ACC112 (cell line): Measurements from ENCODE around the gene TFAP2C.

Source experiments
- H2AFZ ChIP-seq: fragments of 200-600 bp; sonication (generic); one replicate; pipeline ENCODE4 v1.6.0; 2017; ENCODE audit warnings: antibody characterized with exemption, low read length; ENCODE audit not compliant: unreplicated experiment
- H3K27ac ChIP-seq: fragments of 200-600 bp; sonication (generic); 2 replicates; pipeline ENCODE4 v1.5.1; 2014; ENCODE audit warnings: low read depth, mild to moderate bottlenecking, antibody characterized with exemption, low read length, moderate library complexity
- H3K27me3 ChIP-seq: fragments of 200-600 bp; sonication (generic); 2 replicates; pipeline ENCODE4 v1.6.1; 2014; ENCODE audit warnings: mild to moderate bottlenecking, antibody characterized with exemption, low read length, moderate library complexity, mixed read lengths; ENCODE audit not compliant: insufficient read depth
- H3K36me3 ChIP-seq: fragments of 200-600 bp; sonication (generic); 2 replicates; pipeline ENCODE4 v1.6.1; 2016; ENCODE audit warnings: mild to moderate bottlenecking, antibody characterized with exemption, low read length, moderate library complexity, mixed read lengths; ENCODE audit not compliant: insufficient read depth
- H3K4me1 ChIP-seq: fragments of 200-600 bp; sonication (generic); one replicate; pipeline ENCODE4 v1.6.1; 2016; ENCODE audit warnings: low read length, mixed read lengths; ENCODE audit not compliant: insufficient read depth, unreplicated experiment, control insufficient read depth
- H3K4me3 ChIP-seq: fragments of 200-600 bp; sonication (generic); 2 replicates; pipeline ENCODE4 v1.5.1; 2014; ENCODE audit warnings: mild to moderate bottlenecking, low read depth, low read length
- H3K79me2 ChIP-seq: fragments of 200-600 bp; sonication (generic); one replicate; pipeline ENCODE4 v1.6.0; 2016; ENCODE audit warnings: low read length; ENCODE audit not compliant: control insufficient read depth, unreplicated experiment, insufficient read depth

The TFAP2C gene

GRCh38 chr20:56595746-56596475 lies 33.2 kb upstream of the TFAP2C start:
- Histone ChIP-seq H2AFZ (no peak overlapping the region), H3K4me1 (no peaks in the 10 kb centered on the region), H3K36me3 (no peaks in the 10 kb centered on the region), H3K4me3 (no peak overlapping the region), H3K79me2 (no peaks in the 10 kb centered on the region), H3K27me3 (peaks cover 3% of the 10 kb centered on the region; the same call in 1 of the 2 replicates), H3K27ac (no peak overlapping the region)

GRCh38 chr20:56601166-56601565 lies 27.9 kb upstream of the TFAP2C start:
- Histone ChIP-seq H3K27me3 (peaks cover 15% of the 10 kb centered on the region; the same call in 1 of the 2 replicates), H3K4me3 (no peak overlapping the region), H3K4me1 (no peaks in the 10 kb centered on the region), H3K79me2 (no peaks in the 10 kb centered on the region), H3K36me3 (no peaks in the 10 kb centered on the region), H3K27ac (no peak overlapping the region), H2AFZ (no peak overlapping the region)

- no peak overlapping the region for H3K27ac ChIP-seq
- H3K4me3 ChIP-seq, result no peak overlapping the region
- no peaks in the 10 kb centered on the region for H3K4me1 ChIP-seq
- H2AFZ ChIP-seq, result no peak overlapping the region
- H3K79me2 ChIP-seq, result no peaks in the 10 kb centered on the region
- peaks cover 12% of the 10 kb centered on the region; the same call in 1 of the 2 replicates for H3K27me3 ChIP-seq
- no peaks in the 10 kb centered on the region for H3K36me3 ChIP-seq
Observed at GRCh38 chr20:56604673-56605072, 24.4 kb upstream of the TFAP2C start.

- Histone ChIP-seq H3K27me3 (peaks cover 12% of the 10 kb centered on the region; the same call in 1 of the 2 replicates), H3K79me2 (no peaks in the 10 kb centered on the region), H3K27ac (no peak overlapping the region), H3K4me1 (no peaks in the 10 kb centered on the region), H2AFZ (no peak overlapping the region), H3K4me3 (no peak overlapping the region), H3K36me3 (no peaks in the 10 kb centered on the region)
Observed at GRCh38 chr20:56605261-56605996, 23.7 kb upstream of the TFAP2C start.

- H3K36me3 ChIP-seq, result no peaks in the 10 kb centered on the region
- peaks cover 8% of the 10 kb centered on the region; the same call in 1 of the 2 replicates for H3K27me3 ChIP-seq
- H3K79me2 ChIP-seq, result no peaks in the 10 kb centered on the region
- no peak overlapping the region for H3K4me3 ChIP-seq
- H3K4me1 ChIP-seq, result no peaks in the 10 kb centered on the region
- H3K27ac ChIP-seq, result no peak overlapping the region
- H2AFZ ChIP-seq, result no peak overlapping the region
Observed at GRCh38 chr20:56606174-56606945, 22.7 kb upstream of the TFAP2C start.

DNA sequence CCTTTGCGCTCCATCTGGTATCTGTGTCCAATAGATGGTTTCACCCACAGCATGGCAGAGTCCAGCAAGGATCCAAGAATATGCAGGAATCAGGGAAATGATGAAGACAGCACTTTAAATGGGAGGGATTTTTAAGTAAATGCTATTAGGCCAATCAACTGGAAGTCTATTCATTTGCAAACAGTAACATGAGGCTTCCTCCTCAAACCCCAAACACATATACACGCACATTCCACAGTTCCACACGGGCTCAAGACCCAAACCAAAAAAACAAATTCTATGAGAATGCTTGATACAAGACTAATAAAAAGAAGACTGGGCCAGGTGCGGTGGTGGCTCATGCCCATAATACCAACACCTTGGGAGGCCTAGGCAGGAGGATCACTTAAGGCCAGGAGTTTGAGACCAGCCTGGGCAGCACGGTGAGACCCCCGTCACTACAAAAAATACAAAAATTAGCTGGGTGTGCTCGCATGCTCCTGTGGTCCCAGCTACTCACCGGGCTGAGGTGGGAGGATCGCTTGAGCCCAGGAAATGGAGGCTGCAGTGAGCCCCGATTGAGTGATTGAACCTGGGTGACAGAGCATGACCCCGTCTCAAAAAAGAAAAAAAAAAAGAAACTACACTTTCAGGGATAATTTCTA lies 21.9 kb upstream of the TFAP2C start:
- Histone ChIP-seq H3K27ac (no peak overlapping the region), H3K27me3 (0 out of 2 replicates have a peak, but pooled peaks cover 3% of the 10 kb centered on the region), H3K4me1 (no peaks in the 10 kb centered on the region), H3K4me3 (no peak overlapping the region), H3K79me2 (no peaks in the 10 kb centered on the region), H2AFZ (no peak overlapping the region), H3K36me3 (no peaks in the 10 kb centered on the region)

- Histone ChIP-seq H3K4me3 (no peak overlapping the region), H3K4me1 (no peaks in the 10 kb centered on the region), H3K27ac (no peak overlapping the region), H3K36me3 (no peaks in the 10 kb centered on the region), H2AFZ (no peak overlapping the region), H3K27me3 (no peaks in the 10 kb centered on the region), H3K79me2 (no peaks in the 10 kb centered on the region)
Observed at GRCh38 chr20:56608376-56608775, 20.7 kb upstream of the TFAP2C start.

DNA sequence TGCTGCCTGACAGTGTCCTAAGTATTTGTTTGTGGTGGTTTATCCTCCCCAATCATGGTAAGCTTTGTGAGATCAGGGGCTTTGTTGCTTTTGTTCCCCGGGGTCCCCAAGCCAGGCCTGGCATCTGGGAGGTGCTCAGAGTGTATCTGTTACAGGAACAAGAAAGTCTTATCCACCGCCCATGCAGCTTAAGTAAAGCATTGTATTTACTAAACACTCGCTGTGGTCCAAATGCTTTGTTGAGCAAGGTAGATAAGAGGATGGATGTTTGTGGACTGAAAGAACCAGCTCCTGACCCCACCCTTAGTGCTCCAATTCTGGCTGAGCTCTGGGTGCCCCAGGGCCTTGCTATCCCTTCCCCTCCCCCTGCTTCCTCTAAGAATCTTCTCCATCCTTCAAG lies 19.8 kb upstream of the TFAP2C start:
- no peaks in the 10 kb centered on the region for H3K27me3 ChIP-seq
- no peak overlapping the region for H3K4me3 ChIP-seq
- H3K79me2 ChIP-seq, result no peaks in the 10 kb centered on the region
- H2AFZ ChIP-seq, result no peak overlapping the region
- H3K27ac ChIP-seq, result no peak overlapping the region
- no peaks in the 10 kb centered on the region for H3K4me1 ChIP-seq
- no peaks in the 10 kb centered on the region for H3K36me3 ChIP-seq

DNA sequence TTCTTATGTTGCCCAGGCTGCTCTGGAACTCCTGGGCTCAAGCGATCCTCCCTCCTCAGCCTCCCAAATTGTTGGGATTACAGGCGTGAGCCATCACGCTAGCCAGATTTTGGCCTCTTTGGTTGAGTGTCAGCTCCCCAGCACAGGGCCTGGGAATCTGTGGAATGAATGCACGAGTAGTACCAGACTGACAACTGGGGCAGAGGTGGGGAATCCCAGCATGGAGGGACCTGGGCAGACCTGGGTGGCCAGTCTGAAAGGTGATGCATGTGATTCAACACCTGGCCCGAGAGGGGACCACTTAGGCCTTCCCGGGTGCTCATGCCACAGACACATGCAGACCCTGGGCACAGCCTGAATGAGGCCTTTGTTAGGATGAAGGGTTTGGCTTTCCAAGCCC lies 19.0 kb upstream of the TFAP2C start:
- Histone ChIP-seq H3K36me3 (no peaks in the 10 kb centered on the region), H3K4me1 (no peaks in the 10 kb centered on the region), H3K4me3 (no peak overlapping the region), H3K27me3 (no peaks in the 10 kb centered on the region), H3K79me2 (no peaks in the 10 kb centered on the region), H2AFZ (no peak overlapping the region), H3K27ac (no peak overlapping the region)

- H3K79me2 ChIP-seq, result no peaks in the 10 kb centered on the region
- no peaks in the 10 kb centered on the region for H3K4me1 ChIP-seq
- no peaks in the 10 kb centered on the region for H3K27me3 ChIP-seq
- no peak overlapping the region for H3K27ac ChIP-seq
- no peak overlapping the region for H3K4me3 ChIP-seq
- H2AFZ ChIP-seq, result no peak overlapping the region
- no peaks in the 10 kb centered on the region for H3K36me3 ChIP-seq
Observed at GRCh38 chr20:56614196-56614595, 14.9 kb upstream of the TFAP2C start.
